GM12878 (cell line): ENCODE data around the gene LDLRAD4.

ENCODE experiments used
- CTCF ChIP-seq, 3 experiments: IDR thresholded peaks in 2 of 3; conservative IDR thresholded peaks in 1 of 3; 2 replicates each; pipeline ENCODE4 v1.5.1; 2011; ENCODE audit warnings: low read depth in 3 of 3, low read length in 3 of 3, mild to moderate bottlenecking in 3 of 3, control low read depth in 2 of 3, moderate library complexity in 2 of 3, inconsistent platforms in 1 of 3, mixed read lengths in 1 of 3; ENCODE audit not compliant: control insufficient read depth in 2 of 3, insufficient read depth in 1 of 3; ENCODE audit errors: extremely low read depth in 1 of 3
- JUNB ChIP-seq: IDR thresholded peaks from 2 replicates; pipeline ENCODE4 v1.6.1; 2016; ENCODE audit warnings: antibody characterized with exemption, mild to moderate bottlenecking
- NFYB ChIP-seq: IDR thresholded peaks from 2 replicates; pipeline ENCODE4 v1.6.1; 2011; ENCODE audit warnings: low read depth, mild to moderate bottlenecking, low read length, improper control_type of control experiment, moderate library complexity; ENCODE audit not compliant: insufficient read depth

GRCh38 chr18:13681701-13682100 is 463.1 kb downstream of the LDLRAD4 start:
- no peak for TF ChIP-seq JUNB
- TF ChIP-seq NFYB, result no peak
- no peak for TF ChIP-seq CTCF (IDR thresholded peaks at IDR 0.05 in 2 of 3, conservative IDR thresholded peaks at IDR 0.05 in 1 of 3; ENCODE audit: control insufficient read depth in 2 of 3, extremely low read depth in 1 of 3, insufficient read depth in 1 of 3, low read depth in 3 of 3, low read length in 3 of 3)
